ENCODE data around the gene PSMD11. TPM values are rescaled to one million over a fixed set of nuclear protein-coding genes. Genes with fewer than 3 reads are reported as not detected.
"Not testable (repeated sequence)": the region's sequence is repeated elsewhere in the genome, so short reads cannot be mapped to it uniquely, and the experiment has no call there.

PSMD11 gene
- polyA plus RNA-seq, 1 donor: 57.1 TPM

- peak overlapping the region; percentile 23 for H3K4me3 ChIP-seq (ENCODE audit: low read length)
- no peaks in the 10 kb centered on the region for H3K36me3 ChIP-seq (ENCODE audit: control insufficient read depth, insufficient read depth, low read length)
- H3K27ac ChIP-seq (ENCODE audit: low read length): peak overlapping the region; percentile 43
- H3K4me1 ChIP-seq (ENCODE audit: control insufficient read depth, insufficient read depth, low read length): peaks cover 16% of the 10 kb centered on the region
- H3K9me3 ChIP-seq (ENCODE audit: control insufficient read depth, low read depth, low read length): no peaks in the 10 kb centered on the region
- no CpG with 5 or more reads among the region's 61 CpGs for WGBS (ENCODE audit: insufficient coverage, low lambda C conversion rate)
- no peaks in the 10 kb centered on the region for H3K27me3 ChIP-seq (ENCODE audit: control insufficient read depth, insufficient read depth, low read length)
- DNase-seq: peak in 1 of 2 donors; percentile 54
Observed at GRCh38 chr17:32519228-32520103, 75.2 kb downstream of the PSMD11 start.

DNA sequence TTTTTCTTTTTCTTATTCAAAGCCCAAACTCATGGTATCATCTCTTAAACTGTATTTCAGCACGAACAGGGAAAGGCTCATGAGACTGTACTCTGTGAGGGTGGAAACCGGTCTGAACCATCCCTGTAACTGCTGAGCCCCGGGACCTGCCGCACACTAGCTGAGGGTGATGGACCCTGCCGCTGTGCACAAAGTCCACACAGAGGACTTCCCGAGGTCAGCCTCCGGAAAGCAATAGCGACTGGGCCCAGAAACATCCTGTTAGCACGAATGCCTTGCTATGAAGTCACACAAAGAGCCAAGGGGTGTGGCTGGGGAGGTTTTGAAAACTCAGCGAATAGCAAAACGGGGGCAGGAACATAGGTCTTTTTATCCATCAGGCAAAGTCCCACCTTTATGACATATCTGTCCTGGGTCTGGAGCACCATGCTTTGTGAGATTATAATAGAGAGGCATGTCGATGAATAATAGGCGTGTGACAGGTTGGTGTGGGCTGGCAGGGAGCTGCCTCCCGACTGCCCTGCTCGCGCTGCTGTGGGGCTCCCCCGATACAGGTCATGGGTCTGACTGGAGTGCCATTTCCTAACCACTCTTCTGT lies 75.9 kb downstream of the PSMD11 start:
- DNase-seq: peak; percentile 48 to 79
- Histone ChIP-seq H3K4me1 (ENCODE audit: control insufficient read depth, insufficient read depth, low read length) (peaks cover 11% of the 10 kb centered on the region), H3K4me3 (ENCODE audit: low read length) (no peak overlapping the region), H3K9me3 (ENCODE audit: control insufficient read depth, low read depth, low read length) (no peaks in the 10 kb centered on the region), H3K27me3 (ENCODE audit: control insufficient read depth, insufficient read depth, low read length) (no peaks in the 10 kb centered on the region), H3K36me3 (ENCODE audit: control insufficient read depth, insufficient read depth, low read length) (no peaks in the 10 kb centered on the region), H3K27ac (ENCODE audit: low read length) (peak overlapping the region; percentile 43)
- no CpG with 5 or more reads among the region's 17 CpGs for WGBS (ENCODE audit: insufficient coverage, low lambda C conversion rate)

GRCh38 chr17:32520737-32521404 lies 76.6 kb downstream of the PSMD11 start:
- WGBS (ENCODE audit: insufficient coverage, low lambda C conversion rate): 100% methylated on average over 3 of the region's 9 CpGs
- Histone ChIP-seq H3K9me3 (ENCODE audit: control insufficient read depth, low read depth, low read length) (no peaks in the 10 kb centered on the region), H3K27ac (ENCODE audit: low read length) (no peak overlapping the region)

GRCh38 chr17:32523017-32523680 lies 78.8 kb downstream of the PSMD11 start:
- H3K27ac ChIP-seq (ENCODE audit: low read length): no peak overlapping the region
- no peak overlapping the region for H3K4me3 ChIP-seq (ENCODE audit: low read length)
- H3K9me3 ChIP-seq (ENCODE audit: control insufficient read depth, low read depth, low read length): no peaks in the 10 kb centered on the region
- DNase-seq: no peak
- H3K4me1 ChIP-seq (ENCODE audit: control insufficient read depth, insufficient read depth, low read length): peaks cover 8% of the 10 kb centered on the region
- H3K36me3 ChIP-seq (ENCODE audit: control insufficient read depth, insufficient read depth, low read length): no peaks in the 10 kb centered on the region
- no peaks in the 10 kb centered on the region for H3K27me3 ChIP-seq (ENCODE audit: control insufficient read depth, insufficient read depth, low read length)
- 81% methylated on average over 3 of the region's 11 CpGs for WGBS (ENCODE audit: insufficient coverage, low lambda C conversion rate)

More at GRCh38 chr17:32520737-32521404, 76.6 kb downstream of the PSMD11 start:
- Histone ChIP-seq H3K36me3 (ENCODE audit: control insufficient read depth, insufficient read depth, low read length) (no peaks in the 10 kb centered on the region), H3K4me3 (ENCODE audit: low read length) (no peak overlapping the region), H3K27me3 (ENCODE audit: control insufficient read depth, insufficient read depth, low read length) (no peaks in the 10 kb centered on the region), H3K4me1 (ENCODE audit: control insufficient read depth, insufficient read depth, low read length) (peaks cover 8% of the 10 kb centered on the region)
- no peak for DNase-seq

DNA sequence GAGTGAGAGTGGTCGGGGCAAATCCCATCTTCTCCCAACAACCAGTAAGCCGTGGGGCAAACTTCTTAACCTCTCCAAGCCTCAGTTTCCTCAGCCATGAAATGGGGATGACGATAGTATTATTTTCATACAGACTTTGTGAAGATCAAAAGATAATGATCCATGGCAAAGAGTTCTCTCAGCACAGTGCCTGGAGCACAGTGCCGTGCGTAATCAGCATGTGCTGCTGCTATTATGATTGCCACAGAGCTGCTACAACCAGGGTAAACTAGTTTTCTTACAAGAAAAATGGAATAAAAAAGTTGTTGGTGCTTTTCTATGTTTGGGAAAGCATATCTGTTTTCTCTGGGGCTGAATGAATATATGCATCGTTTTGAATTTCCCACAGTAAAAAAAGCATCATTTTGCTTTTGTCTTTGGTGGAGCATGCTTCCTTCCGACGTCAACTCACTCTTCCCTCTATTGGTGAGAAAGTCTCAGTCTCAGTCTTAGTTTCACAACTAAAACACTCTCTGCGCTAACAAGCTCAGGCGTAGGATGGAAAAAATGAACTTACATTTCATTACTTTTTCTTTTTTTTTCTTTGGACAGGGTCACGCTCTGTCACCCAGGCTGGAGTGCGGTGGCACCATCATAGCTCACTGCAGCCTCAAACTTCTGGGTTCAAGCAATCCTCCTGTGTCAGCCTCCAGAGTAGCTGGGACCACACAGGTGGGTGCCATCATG lies 79.7 kb downstream of the PSMD11 start:
- Histone ChIP-seq H3K9me3 (ENCODE audit: control insufficient read depth, low read depth, low read length) (no peaks in the 10 kb centered on the region), H3K4me3 (ENCODE audit: low read length) (no peak overlapping the region), H3K4me1 (ENCODE audit: control insufficient read depth, insufficient read depth, low read length) (peaks cover 8% of the 10 kb centered on the region), H3K27ac (ENCODE audit: low read length) (no peak overlapping the region), H3K36me3 (ENCODE audit: control insufficient read depth, insufficient read depth, low read length) (peaks cover 5% of the 10 kb centered on the region), H3K27me3 (ENCODE audit: control insufficient read depth, insufficient read depth, low read length) (no peaks in the 10 kb centered on the region)
- no peak for DNase-seq
- 95% methylated on average over 3 of the region's 12 CpGs for WGBS (ENCODE audit: insufficient coverage, low lambda C conversion rate)

DNA sequence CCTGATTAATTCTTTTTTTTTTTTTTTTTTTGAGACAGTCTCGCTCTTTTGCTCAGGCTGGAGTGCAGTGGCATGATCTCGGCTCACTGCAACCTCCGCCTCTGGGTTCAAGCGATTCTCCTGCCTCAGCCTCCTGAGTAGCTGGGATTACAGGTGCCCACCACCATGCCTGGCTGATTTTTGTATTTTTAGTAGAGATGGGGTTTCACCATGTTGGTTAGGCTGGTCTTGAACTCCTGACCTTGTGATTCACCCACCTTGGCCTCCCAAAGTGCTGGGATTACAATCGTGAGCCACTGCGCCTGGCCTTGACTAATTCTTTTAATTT lies 80.2 kb downstream of the PSMD11 start:
- DNase-seq; H3K27ac ChIP-seq (ENCODE audit: low read length); H3K4me1 ChIP-seq (ENCODE audit: control insufficient read depth, insufficient read depth, low read length); H3K4me3 ChIP-seq (ENCODE audit: low read length); H3K27me3 ChIP-seq (ENCODE audit: control insufficient read depth, insufficient read depth, low read length); H3K36me3 ChIP-seq (ENCODE audit: control insufficient read depth, insufficient read depth, low read length); H3K9me3 ChIP-seq (ENCODE audit: control insufficient read depth, low read depth, low read length): not testable (repeated sequence)
- WGBS (ENCODE audit: insufficient coverage, low lambda C conversion rate): no CpG with 5 or more reads among the region's 6 CpGs

GRCh38 chr17:32525122-32525521 lies 80.8 kb downstream of the PSMD11 start:
- H3K27ac ChIP-seq (ENCODE audit: low read length): no peak overlapping the region
- no peak for DNase-seq
- H3K9me3 ChIP-seq (ENCODE audit: control insufficient read depth, low read depth, low read length): no peaks in the 10 kb centered on the region
- H3K27me3 ChIP-seq (ENCODE audit: control insufficient read depth, insufficient read depth, low read length): no peaks in the 10 kb centered on the region
- H3K4me3 ChIP-seq (ENCODE audit: low read length): no peak overlapping the region
- no CpG with 5 or more reads among the region's 4 CpGs for WGBS (ENCODE audit: insufficient coverage, low lambda C conversion rate)
- H3K36me3 ChIP-seq (ENCODE audit: control insufficient read depth, insufficient read depth, low read length): peaks cover 6% of the 10 kb centered on the region
- H3K4me1 ChIP-seq (ENCODE audit: control insufficient read depth, insufficient read depth, low read length): peaks cover 4% of the 10 kb centered on the region

GRCh38 chr17:32527146-32527545 lies 82.8 kb downstream of the PSMD11 start:
- H3K9me3 ChIP-seq (ENCODE audit: control insufficient read depth, low read depth, low read length): no peaks in the 10 kb centered on the region
- H3K4me1 ChIP-seq (ENCODE audit: control insufficient read depth, insufficient read depth, low read length): no peaks in the 10 kb centered on the region
- H3K4me3 ChIP-seq (ENCODE audit: low read length): no peak overlapping the region
- no peak for DNase-seq
- H3K27ac ChIP-seq (ENCODE audit: low read length): no peak overlapping the region
- WGBS (ENCODE audit: insufficient coverage, low lambda C conversion rate): no CpG with 5 or more reads among the region's 4 CpGs
- peaks cover 6% of the 10 kb centered on the region for H3K36me3 ChIP-seq (ENCODE audit: control insufficient read depth, insufficient read depth, low read length)
- no peaks in the 10 kb centered on the region for H3K27me3 ChIP-seq (ENCODE audit: control insufficient read depth, insufficient read depth, low read length)

- no peak for DNase-seq
- Histone ChIP-seq H3K9me3 (ENCODE audit: control insufficient read depth, low read depth, low read length) (no peaks in the 10 kb centered on the region), H3K36me3 (ENCODE audit: control insufficient read depth, insufficient read depth, low read length) (peaks cover 6% of the 10 kb centered on the region), H3K27me3 (ENCODE audit: control insufficient read depth, insufficient read depth, low read length) (no peaks in the 10 kb centered on the region), H3K27ac (ENCODE audit: low read length) (no peak overlapping the region), H3K4me1 (ENCODE audit: control insufficient read depth, insufficient read depth, low read length) (no peaks in the 10 kb centered on the region), H3K4me3 (ENCODE audit: low read length) (no peak overlapping the region)
- no CpG with 5 or more reads among the region's 7 CpGs for WGBS (ENCODE audit: insufficient coverage, low lambda C conversion rate)
Observed at GRCh38 chr17:32528825-32529224, 84.5 kb downstream of the PSMD11 start.

DNA sequence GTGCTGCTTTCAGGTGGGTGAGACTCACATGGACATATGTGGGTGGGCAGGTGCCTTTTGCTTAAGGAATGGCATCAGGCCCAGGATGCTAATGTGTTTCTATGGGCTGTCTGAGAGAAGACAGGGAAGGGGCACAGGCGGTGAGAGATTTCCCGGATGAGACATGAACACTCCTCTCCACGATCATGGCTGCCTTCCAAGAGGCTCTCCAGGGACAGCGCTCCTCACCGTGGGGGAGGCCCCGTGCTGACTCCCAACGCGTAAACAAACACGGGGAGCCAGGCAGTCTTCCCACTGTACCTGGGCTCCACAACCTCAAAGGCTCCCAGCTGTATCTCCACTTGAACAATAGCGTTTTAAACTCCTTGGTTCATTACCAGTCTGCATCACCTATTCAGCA lies 85.3 kb downstream of the PSMD11 start:
- Histone ChIP-seq H3K27ac (ENCODE audit: low read length) (no peak overlapping the region), H3K4me3 (ENCODE audit: low read length) (no peak overlapping the region), H3K4me1 (ENCODE audit: control insufficient read depth, insufficient read depth, low read length) (peaks cover 1% of the 10 kb centered on the region), H3K36me3 (ENCODE audit: control insufficient read depth, insufficient read depth, low read length) (peaks cover 6% of the 10 kb centered on the region), H3K9me3 (ENCODE audit: control insufficient read depth, low read depth, low read length) (no peaks in the 10 kb centered on the region), H3K27me3 (ENCODE audit: control insufficient read depth, insufficient read depth, low read length) (no peaks in the 10 kb centered on the region)
- DNase-seq: no peak
- WGBS (ENCODE audit: insufficient coverage, low lambda C conversion rate): no CpG with 5 or more reads among the region's 10 CpGs

Measured in large intestine (tissue), 3 donors.